T-helper 2 cell (primary cell): ENCODE data around the gene EIF2B4.

Experiments
- DNase-seq, 5 experiments: peaks; one replicate each; pipeline versions ENCODE4 v3.0.0 to v3.0.0-alpha.2; 2012 to 2022
- total RNA-seq, 2 donors: gene quantifications; one replicate each; lab custom pipeline; 2026; lab: John Stamatoyannopoulos, UW

EIF2B4 gene
- total RNA-seq: 28.1 to 37.1 reads per million in 2 donors

DNA sequence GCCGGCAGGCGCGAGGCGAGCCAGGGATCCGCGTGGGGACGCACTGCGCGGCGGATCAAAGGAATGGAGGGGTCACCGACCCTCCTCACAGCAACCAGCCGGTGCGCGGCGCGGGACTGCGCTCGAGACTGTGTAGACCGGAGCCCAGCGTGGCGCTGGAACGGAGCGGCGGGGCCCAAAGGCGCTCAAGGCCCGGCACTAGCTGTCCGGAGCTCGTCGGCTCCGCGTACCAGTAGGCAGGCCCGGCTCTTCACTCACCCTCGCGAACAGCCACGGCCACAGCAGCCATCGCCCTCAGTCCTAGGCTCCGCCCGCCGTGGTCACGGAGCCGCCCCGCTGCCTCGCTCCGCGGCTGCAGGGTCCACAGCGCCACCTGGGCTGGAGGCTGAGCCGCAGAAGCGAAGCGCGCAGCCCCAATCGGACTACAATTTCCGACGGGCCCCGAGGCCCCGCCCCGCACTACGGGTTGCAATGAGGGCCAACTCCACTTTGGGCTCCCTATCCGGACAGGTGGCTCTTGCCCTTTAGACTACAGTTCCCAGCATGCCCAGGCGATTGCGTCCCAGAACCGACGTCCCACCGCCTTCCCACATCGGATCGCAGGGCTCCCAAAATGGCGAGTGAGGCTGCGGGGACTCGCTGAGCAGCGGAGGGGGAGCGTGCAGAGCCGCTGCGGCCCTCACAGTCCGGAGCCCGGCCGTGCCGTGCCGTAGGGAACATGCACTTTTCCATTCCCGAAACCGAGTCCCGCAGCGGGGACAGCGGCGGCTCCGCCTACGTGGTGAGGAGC is at the start of gene EIF2B4, which contains the start of gene SNX17:
Gene EIF2B4 (minus strand): TSS at position 313 of the 790 bp plus-strand sequence. CDS start 24 bp downstream, at position 289.
Gene SNX17 (plus strand): TSS at position 591 of the 790 bp plus-strand sequence. CDS start 128 bp downstream, at position 719.
- DNase-seq: peak; percentile 97 to 100 (median 99)

DNA sequence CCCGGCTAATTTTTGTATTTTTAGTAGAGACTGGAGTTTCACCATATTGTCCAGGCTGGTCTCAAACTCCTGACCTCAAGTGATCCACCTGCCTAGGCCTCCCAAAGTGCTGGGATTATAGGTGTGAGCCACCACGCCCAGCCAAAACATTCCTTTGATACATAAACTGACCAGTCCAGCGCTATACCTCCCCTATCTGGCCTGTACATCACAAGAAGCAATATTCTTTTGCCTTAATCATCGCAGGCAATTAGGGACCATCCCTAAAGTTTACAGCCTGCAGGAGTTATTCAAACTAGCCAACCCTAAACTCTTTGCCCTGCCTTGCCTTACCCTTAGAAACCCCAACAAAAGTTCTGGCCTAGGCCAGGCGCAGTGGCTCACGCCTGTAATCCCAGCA is 46.0 kb upstream of the EIF2B4 start:
- DNase-seq: no peak

DNA sequence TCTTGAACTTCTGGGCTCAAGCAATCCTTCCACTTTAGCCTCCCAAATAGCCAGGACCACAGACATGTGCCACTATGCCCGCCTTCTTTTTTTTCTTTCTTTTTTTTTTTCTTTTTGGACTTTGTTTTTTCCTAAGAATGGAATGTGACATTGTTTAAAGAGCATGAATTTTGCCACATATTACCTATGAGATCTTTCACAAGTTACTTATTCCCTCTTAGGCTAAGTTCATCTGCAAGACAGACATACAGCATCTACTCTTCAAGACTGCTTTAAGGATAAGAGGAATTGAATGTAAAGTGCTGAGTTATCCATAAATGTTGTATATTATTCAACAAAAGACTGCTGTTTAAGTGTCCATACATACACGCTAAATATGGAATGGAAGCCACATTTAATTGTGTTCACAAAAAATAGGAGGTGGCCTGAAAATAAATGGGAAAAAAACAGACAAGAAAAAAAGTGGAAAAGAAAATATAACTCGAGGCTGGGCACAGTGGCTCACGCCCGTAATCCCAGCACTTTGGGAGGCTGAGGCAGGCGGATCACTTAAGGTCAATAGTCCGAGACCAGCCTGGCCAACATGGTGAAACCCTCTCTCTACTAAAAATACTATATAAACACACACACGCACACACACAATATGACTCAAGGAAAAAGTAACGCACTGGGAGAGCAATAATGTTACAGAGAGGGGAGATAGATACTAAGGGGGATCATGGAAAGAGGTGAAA is 42.4 kb upstream of the EIF2B4 start:
- DNase-seq: no peak

DNA sequence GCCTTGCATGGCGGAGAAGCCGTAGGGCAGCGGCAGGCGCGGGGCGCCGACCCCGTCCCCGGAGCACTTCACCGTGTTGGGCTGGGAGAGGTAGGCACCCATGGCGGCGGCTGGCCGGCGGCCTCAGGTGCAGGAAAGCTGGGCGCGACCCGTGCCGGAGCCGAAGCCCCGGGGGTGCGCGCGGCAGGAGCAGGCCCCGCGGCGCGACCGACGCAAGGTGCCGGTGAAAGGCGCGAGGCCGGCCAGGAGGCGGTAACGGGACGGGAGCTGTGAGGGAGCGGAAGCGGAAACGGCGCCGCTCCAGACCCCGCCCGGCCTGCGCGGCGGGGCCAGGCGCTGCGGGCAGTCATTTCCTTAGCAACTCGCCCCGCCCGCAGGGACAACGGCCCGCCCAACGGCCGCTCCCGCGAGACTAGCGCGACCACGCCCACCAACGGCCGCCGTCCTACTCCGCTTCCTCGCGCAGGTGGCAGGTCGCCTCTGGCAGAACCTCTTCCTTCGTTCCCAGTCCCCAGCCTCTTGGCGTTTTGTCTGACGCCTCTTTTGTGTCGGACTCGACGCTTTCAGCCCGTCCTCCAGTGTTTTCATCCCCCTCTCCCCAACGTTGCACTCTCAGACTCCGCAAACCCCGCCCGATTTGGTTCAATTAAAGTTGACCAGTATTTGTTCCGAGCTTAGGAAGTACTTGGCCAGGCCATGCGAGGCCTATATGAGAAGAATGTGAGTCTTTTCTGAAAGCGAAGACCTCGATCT is 39.4 kb upstream of the EIF2B4 start, which contains the start of gene PPM1G:
Gene PPM1G (minus strand): TSS at position 271 of the 753 bp plus-strand sequence. CDS start 169 bp downstream, at position 102.
- peak; percentile 90 to 97 (median 96) for DNase-seq

DNA sequence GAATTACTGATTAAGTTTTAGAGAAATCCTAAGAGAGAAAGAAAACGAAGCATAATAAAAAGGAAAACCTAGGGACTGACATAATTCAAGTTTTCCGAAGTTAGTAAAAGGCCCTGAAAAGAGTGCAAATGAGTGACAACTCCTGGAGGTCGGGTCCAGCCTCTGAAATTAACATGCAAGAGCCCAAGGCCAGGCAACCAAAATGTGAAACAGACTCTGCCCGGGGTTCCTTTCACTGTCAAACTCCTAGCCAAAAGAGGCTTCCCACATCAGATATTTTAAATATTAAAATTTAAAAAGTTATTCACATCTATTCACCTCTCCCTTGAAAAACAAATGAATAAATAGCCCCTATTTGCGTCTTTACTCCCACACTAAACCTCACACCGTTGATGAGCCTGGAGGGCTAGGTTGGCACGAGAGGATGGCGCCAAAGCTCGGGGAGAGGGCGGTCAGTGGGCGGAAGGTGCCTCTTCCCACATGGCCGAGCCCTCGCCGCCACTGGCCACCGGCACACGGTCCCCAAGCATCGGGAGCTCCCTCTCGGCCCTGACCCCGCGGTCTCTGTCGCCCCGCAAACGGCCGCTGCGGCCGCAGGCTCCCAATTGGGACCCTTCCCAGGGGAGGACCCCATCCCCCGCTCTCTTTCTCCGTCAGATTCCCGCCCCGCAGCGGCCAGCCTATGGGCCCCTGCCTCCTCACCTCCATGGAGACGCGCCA is 38.6 kb upstream of the EIF2B4 start:
- DNase-seq: peak in 1 of 5 experiments; percentile 24

DNA sequence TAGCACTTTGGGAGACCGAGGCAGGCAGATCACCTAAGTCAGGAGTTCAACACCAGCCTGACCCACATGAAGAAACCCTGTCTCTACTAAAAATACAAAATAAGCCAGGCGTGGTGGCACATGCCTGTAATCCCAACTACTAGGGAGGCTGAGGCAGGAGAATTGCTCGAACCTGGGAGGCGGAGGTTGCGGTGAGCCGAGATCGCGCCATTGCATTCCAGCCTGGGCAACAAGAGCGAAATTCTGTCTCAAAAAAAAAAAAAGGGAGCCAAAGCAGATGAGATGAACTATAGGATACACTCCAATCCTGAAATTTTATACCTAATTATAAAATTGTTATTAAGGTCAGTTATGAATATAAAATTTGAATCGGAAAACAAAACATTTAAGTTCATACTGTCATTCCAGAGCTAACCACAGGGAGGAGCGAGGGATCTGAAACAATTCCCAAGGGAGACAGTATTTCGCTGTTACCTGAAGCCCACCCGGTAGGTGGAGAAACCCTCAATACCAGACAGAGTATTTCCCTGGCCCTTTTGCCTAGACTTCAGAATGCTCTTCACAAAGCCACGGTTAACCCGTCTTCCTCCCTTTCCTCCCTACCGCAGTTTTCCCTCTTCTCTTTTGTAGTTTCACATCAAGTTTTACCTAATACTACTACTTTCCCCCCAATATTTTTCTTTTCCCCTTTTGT is 37.8 kb upstream of the EIF2B4 start:
- DNase-seq: no peak

DNA sequence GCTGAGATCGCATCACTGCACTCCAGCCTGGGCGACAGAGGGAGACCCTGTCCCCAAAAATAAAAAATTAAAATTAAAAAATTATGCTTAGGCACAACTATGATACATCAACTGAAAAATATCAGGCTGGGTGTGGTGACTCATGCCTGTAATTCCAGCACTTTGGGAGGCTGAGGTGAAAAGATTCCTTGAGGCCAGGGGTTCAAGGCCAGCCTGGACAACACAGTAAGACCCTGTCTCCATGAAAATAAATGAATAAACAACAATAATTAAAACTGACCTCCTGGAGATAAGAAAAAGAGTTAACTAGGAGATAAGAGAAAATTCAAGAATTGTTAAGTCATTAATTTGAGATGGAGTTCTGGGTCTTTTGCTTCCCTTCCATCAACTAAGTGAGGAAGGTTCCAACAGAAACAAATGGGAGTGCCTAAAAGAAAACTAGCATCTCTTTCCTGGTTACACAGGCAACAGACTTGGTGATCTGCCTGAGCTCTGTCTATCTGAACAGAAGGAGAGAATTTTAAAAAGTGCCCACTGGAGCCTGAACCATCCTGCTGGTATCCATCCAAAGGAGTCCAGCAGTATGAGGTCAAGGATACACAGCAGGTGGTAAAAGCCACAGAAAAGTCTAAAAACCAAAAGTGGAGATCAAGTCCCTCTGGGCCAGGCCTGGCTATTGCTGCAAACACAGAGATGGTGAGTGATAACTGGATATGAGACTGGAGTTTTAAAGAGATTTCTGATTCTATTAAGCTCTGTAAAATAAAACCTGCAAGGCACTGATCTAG is 30.4 kb upstream of the EIF2B4 start:
- DNase-seq: no peak

DNA sequence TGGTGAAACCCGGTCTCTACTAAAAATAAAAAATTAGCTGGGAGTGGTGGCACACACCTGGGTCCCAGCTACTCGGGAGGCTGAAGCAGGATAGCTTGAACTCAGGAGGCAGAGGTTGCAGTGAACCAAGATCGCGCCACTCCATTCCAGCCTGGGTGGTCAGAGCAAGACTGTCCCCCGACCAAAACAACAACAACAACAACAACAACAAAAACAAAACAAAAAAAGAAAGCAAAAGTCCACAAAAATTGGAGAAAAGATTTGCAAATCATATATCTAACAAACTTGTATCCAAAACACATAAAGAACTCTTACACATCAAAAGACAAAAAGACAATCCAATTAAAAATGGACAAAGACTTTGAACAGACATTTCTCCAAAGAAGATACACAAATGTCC is 28.8 kb upstream of the EIF2B4 start:
- no peak for DNase-seq

- no peak for DNase-seq
Observed at GRCh38 chr2:27393225-27393624, 23.1 kb upstream of the EIF2B4 start.

DNA sequence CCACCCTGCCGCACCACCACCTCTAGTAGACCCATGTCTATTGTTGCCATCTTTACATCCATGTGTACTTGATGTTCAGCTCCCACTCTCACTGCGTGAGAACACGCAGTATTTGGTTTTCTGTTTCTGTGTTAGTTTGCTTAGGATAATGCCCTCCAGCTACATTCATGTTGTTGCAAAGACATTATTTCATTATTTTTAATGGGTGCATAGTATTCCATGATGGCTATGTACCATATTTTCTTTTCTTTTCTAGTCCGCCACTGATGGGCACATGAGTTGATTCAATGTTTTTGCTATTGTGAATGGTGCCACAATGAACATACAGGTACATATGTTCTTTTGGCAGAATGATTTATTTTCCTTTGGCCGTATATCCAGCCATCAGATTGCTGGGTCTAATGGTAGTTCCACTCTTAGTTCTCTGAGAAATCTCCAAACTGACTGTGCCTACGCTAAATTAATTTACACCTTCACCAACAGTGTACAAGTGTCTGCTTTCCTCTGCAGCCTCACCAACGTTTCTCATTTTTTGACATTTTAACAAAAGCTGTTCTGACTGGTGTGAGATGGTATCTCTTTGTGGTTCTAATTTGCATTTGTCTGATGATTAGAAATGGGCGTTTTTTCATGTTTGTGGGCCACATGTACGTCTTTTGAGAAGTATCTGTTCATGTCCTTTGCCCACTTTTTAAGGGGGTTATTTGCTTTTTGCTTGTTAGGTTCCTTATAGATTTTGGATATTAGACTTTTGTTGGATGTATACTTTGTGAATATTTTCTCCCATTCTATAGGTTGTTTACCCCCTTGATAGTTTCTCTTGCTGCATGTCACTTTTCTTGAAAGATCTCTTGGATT is 20.9 kb upstream of the EIF2B4 start:
- DNase-seq: peak in 2 of 5 experiments; percentile 52 to 90

GRCh38 chr2:27381577-27382181 is 11.5 kb upstream of the EIF2B4 start:
- DNase-seq: no peak

- peak; percentile 78 to 96 (median 79) for DNase-seq
Observed at GRCh38 chr2:27380626-27381545, 10.7 kb upstream of the EIF2B4 start, which contains the start of gene ZNF513. TSS of gene ZNF513 (minus strand) at chr2:27380734. CDS start at chr2:27380526, 208 bp downstream.

- peak in 1 of 5 experiments; percentile 71 for DNase-seq
Observed at GRCh38 chr2:27379836-27380625, 9.9 kb upstream of the EIF2B4 start.

- DNase-seq: no peak
Observed at GRCh38 chr2:27379383-27379835, 9.3 kb upstream of the EIF2B4 start.

GRCh38 chr2:27378809-27379290 is 8.7 kb upstream of the EIF2B4 start:
- DNase-seq: no peak

DNA sequence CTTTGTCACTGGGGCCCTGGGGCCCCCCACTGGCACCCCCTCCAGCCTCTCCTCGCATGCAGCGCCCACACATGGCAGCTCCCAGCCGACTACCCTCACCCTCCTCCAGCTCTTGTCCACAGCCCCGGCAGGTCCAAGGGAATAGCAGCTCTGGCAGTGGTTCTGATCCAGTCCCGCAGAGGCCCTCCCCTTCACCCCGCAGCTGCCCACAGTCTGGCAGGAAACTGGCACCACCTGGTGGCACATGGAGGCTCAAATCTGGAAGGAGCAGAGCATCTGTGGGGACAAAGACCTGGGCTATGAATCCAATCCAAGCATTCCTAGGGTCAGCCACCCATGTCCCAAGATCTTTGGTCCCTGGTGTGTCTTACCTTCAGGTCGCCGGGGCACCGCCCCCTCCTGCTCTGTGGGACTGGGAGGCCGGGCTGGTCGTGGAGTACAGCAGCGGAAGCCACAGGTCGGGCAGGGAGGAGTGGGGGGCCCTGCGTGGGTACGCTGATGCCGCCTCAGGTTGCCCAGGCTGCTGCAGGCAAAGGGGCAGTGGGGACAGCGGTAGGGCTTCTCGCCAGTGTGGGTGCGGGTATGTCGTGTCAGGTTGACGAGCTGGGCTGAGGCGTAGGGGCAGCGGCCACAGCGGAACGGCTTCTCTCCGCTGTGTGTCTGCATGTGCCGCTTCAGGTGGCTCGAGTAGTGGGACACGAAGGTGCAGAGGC is 8.1 kb upstream of the EIF2B4 start:
- DNase-seq: no peak
